ENCODE measurements around the gene KRTAP10-2.
"Not testable (repeated sequence)": the region's sequence is repeated elsewhere in the genome, so short reads cannot be mapped to it uniquely, and the experiment has no call there.

KRTAP10-2 gene

DNA sequence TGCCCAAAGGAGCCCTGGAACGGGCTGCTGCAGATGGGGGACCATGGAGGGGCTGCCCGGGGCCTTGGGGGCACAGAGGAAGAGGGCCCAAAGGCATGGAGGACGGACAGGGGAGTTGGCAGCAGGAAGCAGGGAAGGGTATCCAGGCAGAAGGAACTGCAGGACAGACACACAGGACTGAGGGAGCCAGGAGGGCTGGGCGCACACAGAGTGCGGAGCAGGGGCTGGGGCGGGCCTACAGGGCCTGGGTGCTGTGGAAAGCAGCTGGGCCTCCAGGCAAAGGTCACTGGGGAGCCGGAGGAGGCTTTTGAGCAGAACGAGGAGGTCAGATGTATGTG lies 39.4 kb downstream of the KRTAP10-2 start:
- DNase-seq = no peak

DNA sequence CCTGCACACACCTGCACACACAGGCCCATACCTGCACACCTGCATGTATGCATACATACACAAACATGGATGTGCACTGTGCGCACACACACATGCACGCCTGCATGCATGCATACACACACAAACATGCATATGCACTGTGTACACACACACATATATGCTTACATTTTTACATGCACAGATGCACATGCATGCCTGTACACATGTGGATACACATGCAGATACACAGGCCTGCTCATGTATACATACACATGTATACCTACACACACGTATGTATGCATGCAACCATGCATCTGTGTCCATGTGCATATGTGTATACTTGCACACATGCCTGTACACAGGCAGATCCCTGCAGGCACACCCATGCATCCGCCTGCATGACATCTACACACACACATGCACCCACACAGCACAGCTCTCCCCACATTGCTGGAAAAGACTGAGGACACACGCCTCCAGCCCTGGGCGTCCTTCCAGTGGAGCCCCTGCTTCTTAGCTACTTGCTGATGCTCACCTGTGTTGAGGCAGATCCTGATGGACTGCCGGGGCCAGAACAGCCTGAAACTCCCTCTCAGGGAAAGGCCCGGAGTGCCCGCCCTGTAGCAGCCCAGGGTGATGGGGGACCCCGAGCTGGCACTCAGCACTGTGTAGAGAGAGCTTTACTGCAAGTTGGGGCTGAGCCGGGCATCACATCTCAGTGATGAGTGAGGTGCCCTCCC lies 39.9 kb downstream of the KRTAP10-2 start:
- no peak for DNase-seq

DNA sequence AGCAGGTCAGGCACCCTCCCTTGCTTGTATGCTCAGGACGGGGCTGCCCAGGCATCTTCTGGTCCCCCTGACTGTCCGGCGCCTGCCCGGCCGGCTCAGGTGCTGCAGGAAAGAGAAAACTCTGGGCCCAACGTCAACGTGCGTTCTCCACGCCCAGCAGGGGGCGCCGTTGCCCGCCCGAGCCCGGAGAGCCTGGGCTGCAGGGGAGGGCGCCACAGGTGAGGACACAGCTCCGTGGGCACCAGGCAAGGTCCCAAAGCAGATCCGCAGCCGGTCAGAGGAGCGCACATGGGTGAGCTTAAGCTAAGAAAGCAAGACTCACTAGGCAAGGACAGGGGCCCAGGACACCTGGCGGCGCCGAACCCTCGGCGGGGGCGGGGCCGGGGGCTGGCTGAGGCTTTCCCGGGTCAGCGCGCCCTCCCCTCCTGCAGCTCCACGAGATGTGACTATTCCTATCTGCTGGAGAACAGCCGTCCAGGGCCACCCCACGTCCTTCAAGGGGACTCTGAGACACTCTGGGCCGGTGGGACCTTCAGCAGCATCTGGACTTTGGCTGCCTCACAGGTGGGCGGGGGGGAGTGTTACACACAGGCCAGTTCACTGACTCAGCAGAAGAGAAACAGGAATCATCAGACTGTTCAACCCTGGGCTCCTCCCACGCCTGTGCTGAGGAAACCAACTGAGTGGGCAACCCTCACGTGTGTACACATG lies 40.6 kb downstream of the KRTAP10-2 start:
- peak; percentile 85 for DNase-seq

DNA sequence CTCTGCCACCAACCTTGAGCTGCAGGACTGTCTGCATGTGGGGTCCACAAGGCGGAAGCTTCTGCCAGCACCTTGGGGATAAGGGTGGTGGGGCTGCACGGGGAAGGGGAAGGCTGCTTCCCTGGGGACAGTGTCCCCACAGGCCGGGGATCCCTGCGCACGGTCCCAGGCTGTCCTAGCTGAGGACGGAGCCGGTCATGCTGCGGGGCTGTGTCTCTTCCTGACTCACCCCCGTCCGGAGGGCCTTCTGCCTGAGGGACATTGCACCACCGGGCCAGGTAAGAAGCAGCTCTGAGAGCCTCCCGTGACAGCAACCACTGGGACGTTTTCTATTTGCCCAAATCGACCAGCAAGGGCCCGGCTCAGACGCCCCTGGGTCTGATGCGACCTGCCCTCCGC lies 41.2 kb downstream of the KRTAP10-2 start:
- DNase-seq = no peak

DNA sequence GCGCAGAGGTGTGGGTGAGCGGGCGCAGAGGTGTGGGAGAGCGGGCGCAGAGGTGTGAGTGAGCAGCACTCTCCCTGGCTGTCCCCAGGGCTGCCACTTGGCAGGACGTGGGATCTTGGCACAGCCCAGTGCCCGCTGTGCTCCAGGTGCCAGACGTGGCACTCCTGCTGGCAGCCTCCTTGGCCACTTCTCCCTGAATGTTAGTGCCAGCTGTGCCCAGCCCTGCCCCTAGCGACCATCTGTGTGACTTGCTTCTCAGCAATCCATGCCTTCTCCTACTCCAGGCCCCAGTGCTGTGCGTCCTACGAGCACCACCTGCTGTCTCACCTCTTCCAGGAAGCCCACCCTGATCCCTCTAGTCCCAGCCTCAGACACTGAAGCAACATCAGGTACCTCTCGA lies 41.8 kb downstream of the KRTAP10-2 start:
- peak in 1 of 2 experiments; percentile 22 for DNase-seq

DNA sequence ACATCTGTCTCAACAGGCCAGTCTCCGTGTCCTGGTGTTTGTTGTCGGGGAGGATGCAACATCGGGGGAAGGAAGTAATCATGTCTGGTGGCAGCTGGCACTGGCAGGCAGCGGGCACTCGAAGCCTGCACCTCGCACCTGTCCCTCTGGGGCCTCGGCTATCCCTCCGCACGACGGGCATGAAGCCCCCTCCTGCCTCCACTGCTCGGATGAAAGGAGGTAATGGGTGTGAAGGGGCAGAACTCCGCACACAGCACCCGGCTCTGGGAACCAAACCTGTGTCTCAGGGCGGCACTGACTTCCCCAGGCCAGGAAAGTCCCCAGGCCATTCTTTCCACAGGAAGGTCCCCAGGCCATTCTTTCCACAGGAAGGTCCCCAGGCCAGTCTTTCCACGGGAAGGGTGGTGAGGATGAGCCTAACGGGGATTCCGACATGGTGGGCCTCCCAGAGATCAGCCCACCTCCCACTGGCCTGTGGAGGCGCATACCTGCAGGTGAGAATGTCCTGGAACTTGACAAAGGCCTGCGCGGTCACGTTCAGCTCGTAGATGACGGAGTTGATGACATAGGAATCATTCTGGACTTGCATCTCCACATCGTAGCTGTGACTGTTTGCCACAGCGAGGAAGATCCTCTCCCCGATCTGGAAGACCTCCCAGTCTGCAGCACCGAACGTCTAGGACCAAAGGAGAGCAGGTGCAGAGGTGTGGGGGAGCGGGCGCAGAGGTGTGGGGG lies 42.4 kb downstream of the KRTAP10-2 start:
- no peak for DNase-seq

DNA sequence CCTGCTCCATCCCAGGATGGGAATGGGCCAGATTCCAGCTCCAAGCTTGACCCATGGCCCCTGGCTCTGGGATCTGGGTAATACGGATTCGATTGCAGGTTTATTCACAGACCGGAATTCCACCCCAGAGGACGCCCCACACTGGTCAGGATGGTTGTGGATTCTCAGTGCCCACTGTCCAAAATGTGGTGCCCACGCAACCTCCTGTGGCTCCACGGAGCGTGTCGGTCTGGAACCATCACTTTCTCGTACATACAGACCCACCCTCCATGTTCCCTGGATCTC lies 42.9 kb downstream of the KRTAP10-2 start:
- DNase-seq = no peak

DNA sequence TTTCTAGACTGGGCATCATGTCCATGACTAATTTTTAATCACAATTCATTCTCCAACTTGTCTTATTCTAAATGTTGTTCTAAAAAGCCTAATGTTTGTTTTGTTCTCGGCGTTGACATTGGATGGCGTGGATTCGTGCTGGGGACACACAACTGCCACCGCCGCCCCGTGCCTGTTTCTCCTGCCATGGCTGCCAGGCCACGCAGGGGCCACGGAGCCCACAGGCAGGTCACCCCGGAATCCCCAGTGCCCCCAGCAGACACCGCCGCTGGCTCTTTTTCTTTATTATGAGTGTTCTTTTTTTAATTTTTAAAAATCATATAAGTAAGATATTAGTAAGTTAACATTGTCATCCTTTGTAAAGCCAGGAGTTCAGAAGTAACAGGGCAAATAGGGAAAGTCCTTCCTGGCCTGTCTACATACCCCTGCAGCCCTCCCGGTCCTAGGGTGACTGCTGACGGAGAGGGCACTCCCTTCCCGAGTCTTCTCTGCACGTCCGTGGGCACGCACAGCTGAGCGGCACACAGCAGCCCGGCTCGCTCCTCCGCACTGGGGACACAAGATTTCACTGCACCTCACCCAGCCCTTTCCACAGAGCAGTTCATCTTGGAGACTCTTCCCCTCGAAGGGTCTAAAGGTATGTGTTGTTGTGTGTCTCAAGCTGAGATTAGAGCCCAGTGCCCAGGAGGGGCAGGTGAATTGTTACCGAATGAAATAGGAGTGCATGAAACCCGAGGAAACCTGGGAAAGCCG lies 43.5 kb downstream of the KRTAP10-2 start:
- no peak for DNase-seq

DNA sequence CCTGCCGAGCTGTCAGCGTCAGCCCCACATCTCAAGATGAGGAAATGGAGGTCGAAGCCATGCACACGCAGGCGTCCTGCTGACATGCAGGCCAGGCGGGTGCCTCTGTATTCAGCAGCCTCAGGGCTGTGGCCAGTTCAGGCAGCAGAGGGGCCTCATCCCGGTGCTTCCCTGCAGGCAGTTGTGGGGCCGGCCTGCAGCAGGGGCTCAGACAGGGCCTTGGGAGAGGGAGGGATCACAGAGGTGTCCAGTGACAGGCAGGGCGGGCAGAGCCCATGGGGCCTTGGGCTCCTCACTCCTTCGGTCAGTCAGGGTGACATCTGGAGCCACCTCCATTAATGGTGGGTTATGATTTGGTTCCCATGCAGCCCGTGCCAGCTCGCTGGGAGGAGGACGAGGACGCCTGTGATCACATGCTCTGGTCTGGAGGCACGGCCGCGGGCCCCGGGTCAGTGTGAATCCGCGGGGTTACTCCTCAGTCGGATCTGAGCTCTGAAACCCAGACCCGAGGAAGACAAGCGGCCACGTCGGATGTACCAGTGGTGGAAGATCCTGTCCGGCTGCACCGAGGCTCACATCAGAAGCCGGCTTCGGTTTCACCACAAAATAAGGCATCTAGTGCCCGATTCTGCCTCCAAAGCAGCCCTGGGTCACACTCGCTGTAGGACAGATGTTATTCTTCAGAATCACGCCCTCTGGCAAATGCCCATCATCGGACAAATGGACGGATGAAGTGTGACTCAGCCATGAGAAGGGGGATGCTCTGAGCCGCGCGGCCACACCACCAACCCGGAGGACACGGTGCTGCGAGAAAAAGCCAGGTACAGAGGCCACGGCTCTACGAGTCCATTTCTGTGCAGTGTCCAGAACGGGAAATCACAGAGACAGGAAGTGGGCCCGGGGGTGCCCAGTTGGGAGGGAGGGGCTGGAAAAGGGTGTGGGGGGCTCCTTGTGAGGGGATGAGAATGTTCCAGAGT lies 44.7 kb downstream of the KRTAP10-2 start:
- DNase-seq = no peak

DNA sequence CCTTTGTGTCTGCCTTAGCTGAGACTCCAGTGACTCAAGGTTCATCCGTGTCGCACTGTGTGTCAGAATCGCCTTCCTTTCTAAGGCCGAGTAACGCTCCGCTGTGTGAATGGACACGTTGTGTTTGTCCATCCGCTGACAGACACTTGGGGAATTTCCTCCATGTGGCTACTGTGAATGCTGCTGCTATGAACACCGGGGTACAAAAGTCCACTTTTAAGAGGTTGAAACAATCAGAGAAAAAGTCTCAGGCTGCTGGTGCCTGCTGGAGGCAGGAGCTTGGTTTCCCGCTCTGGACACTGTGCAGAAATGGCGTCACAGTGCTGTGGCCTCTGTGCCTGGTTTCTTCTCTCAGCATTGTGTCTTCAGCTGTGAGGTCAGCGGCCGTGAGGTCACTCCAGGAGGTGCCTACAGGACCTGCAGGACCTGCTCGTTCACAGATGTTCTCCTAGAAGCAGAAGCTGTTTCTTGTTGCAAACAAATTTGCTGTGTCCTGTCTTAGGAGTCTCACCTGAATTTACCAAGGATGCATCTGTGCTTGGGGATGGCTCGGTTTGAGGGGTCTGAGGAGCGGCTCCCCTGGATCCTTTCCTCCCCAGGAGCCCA lies 45.5 kb downstream of the KRTAP10-2 start:
- DNase-seq = no peak

DNA sequence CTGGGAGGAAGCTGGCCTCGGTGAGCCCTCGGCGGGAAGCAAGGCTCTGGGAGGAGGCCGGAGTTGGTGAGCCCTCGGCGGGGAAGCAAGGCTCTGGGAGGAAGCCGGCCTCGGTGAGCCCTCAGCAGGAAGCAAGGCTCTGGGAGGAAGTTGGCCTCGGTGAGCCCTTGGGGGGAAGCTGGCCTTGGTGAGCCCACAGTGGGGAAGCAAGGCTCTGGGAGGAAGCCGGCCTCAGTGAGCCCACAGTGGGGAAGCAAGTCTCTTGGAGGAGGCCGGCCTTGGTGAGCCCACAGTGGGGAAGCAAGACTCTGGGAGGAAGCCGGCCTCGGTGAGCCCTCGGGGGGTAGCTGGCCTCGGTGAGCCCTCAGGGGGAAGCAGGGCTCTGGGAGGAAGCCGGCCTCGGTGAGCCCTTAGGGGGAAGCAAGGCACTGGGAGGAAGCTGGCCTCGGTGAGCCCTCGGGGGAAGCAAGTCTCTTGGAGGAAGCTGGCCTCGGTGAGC lies 47.4 kb downstream of the KRTAP10-2 start:
- no peak for DNase-seq

DNA sequence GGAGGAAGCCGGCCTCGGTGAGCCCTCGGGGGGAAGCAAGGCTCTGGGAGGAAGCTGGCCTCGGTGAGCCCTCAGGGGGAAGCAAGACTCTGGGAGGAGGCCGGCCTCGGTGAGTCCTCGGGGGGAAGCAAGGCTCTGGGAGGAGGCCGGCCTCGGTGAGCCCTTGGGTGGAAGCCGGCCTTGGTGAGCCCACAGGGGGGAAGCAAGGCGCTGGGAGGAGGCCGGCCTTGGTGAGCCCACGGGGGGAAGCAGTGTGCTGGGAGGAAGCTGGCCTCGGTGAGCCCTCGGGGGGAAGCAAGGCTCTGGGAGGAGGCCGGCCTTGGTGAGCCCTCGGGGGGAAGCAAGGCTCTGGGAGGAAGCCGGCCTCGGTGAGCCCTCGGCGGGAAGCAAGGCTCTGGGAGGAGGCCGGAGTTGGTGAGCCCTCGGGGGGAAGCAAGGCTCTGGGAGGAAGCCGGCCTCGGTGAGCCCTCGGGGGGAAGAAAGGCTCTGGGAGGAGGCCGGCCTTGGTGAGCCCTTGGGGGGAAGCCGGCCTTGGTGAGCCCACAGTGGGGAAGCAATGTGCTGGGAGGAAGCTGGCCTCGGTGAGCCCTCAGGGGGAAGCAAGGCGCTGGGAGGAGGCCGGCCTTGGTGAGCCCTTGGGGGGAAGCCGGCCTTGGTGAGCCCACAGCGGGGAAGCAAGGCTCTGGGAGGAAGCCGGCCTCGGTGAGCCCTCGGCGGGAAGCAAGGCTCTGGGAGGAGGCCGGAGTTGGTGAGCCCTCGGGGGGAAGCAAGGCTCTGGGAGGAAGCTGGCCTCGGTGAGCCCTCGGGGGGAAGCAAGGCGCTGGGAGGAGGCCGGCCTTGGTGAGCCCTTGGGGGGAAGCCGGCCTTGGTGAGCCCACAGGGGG lies 48.1 kb downstream of the KRTAP10-2 start:
- DNase-seq = not testable (repeated sequence)

DNA sequence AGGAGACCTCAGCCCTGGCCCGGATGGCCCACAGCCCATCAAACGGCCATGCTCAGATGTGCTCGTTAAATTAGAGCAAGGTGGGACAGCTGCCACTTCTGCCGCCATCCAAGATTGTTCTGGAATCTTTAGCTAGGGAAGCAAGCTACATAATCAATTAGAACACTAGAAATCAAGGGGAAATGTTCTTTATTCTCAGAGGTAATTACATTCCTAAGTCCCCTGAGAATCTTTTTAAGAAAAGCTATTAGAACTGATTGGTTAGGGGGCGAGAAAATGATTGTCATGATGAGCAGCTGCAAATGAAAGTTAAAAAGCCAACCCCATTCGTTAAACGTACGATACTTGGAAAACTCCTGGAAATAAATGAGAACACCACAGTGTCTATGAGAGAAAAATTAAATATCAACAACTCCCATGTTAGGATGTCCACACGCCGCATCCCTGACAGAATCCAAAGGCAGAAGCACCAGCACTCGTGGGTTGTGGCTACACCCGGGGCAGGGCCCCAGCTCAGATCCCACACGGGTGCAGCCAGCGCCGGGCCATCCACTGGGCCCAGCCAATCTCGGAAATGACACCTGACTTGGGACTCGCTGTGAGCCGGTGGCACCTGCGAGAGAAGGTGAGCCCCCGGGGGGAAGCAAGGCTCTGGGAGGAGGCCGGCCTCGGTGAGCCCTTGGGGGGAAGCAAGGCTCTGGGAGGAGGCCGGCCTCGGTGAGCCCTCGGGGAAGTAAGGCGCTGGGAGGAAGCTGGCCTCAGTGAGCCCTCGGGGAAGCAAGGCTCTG lies 48.9 kb downstream of the KRTAP10-2 start:
- DNase-seq = no peak
